ENCODE measurements around the gene NR1H4. TPM values are rescaled to one million over a fixed set of nuclear protein-coding genes. Genes with fewer than 3 reads are reported as not detected.
A peak's percentile ranks its signal among the peaks of the same experiment; 100 is the strongest.

The NR1H4 gene
- total RNA-seq, 3 donors from 2014 or later (not counting 1 experiment from before 2014, with no cell fraction given), result not detected

DNA sequence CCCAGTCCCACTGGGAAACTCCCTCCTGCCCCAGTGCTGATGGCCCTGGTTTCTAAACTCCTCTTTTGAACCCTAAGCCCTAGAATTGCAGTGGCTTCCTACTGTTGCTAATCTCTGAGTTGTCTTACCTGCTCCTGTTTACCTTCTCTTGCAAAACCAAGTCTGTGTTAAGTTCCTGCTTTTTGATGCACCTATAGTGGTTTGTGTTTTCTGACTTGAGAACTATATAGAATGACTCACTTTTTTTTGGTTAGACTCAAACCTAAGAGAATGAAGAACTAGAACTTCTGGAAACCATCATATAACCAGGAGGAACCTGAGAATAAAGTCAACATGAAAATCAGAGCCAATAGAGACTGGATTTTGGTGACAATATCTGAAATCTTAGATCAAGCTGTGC is 94.3 kb downstream of the NR1H4 start:
- TF ChIP-seq CTCF (IDR thresholded peaks at IDR 0.05), result no peak
- Mint-ChIP-seq H3K27ac (no peak overlapping the region), H3K27me3 (ENCODE audit: low read depth in 2 of 2) (peaks cover 33 to 49% of the 10 kb centered on the region in 2 donors), H3K36me3 (no peaks in the 10 kb centered on the region), H3K4me3 (no peak overlapping the region), H3K9me3 (no peaks in the 10 kb centered on the region), H3K4me1 (no peaks in the 10 kb centered on the region)
- Histone ChIP-seq H3K27ac (ENCODE audit: low read length) (no peak overlapping the region), H3K27me3 (ENCODE audit: control insufficient read depth, insufficient read depth, low read length) (no peaks in the 10 kb centered on the region), H3K4me1 (ENCODE audit: control insufficient read depth, insufficient read depth, low read length) (peaks cover 1% of the 10 kb centered on the region), H3K36me3 (ENCODE audit: control insufficient read depth, insufficient read depth, low read length) (no peaks in the 10 kb centered on the region), H3K9me3 (ENCODE audit: control insufficient read depth, insufficient read depth, low read length) (no peaks in the 10 kb centered on the region), H3K4me3 (ENCODE audit: low read length) (no peak overlapping the region)
- intact Hi-C loops (cut with micrococcal nuclease), result no loop called here
- no peak for ATAC-seq
- no peak for DNase-seq

DNA sequence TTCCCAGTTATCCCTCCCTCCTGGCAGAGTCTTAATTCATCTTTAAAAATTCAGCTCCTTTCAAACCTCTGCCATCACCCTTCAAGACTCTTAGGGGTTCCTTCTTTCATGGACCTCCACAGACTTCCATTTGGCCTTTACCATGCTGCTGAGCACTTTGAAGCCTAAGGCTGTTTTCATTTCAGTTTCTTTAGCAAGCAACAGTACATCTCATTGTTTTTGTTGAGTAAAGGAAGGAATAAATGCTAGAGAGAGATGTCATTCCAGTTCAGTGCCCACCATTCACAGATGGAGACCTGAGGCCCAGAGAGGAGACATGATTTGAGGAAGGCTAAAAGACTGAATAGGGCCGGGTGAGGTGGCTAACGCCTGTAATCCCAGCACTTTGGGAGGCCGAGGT is 98.5 kb downstream of the NR1H4 start:
- no peaks in the 10 kb centered on the region for H3K36me3 Mint-ChIP-seq
- TF ChIP-seq CTCF (IDR thresholded peaks at IDR 0.05), result no peak
- WGBS (ENCODE audit: insufficient coverage), result 94% methylated on average over 3 of the region's 3 CpGs

DNA sequence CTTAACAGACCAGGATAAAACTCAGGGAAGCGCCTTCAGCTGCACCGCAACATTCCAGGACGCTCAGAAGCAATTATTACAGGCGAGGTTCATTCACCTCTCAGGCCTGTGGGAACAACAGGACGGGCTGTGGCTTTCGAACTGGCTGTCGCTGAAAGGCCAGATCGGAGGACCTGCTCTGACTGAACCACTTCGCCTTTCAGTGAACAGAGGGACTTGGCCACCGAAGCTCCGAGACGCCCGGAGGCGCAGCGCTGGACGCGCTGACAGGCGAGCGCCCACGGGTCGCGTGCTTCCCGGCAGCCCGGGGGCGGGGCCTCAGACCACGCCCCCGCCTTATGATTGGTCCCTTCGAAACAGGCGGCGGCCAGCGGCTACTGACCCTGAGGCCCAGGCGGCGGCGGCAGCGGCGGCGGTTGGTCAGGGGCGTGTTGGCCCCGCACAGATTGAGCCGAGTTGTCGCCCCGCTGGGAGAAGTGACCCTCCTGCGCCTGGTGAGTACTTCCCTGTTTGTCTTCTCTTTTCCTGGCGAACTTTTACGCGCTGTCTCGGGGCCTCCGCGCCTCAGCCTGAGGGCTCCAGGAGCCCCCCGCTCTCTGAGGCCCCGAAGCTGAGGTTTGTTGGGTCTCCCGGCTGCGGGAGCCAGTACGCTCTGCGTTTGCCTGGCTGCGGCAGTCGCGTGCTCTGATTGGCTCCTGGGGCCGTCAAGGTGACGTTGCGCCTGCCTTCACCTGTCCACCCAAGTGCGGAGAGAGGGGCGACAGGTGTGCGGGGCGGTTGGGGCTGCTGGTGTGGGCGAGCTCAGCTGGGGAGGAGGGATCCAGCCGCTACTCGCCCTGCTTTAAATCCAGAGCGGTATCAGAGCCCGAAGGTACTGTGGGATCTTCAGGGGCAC is 99.9 kb downstream of the NR1H4 start, which contains the start of gene GAS2L3:
Gene GAS2L3 (plus strand): TSS at position 393 of the 895 bp plus-strand sequence. CDS start 21,221 bp downstream, outside the sequence.
- peaks cover 15% of the 10 kb centered on the region for H3K4me1 ChIP-seq (ENCODE audit: control insufficient read depth, insufficient read depth, low read length)
- H3K36me3 ChIP-seq (ENCODE audit: control insufficient read depth, insufficient read depth, low read length), result no peaks in the 10 kb centered on the region
- H3K9me3 ChIP-seq (ENCODE audit: control insufficient read depth, insufficient read depth, low read length), result no peaks in the 10 kb centered on the region
- WGBS (ENCODE audit: insufficient coverage), result 3% methylated on average over 70 of the region's 70 CpGs
- peaks cover 12% of the 10 kb centered on the region in 2 donors for H3K4me1 Mint-ChIP-seq
- ATAC-seq, result peak; percentile 93 to 98 (median 97)
- H3K27me3 Mint-ChIP-seq (ENCODE audit: low read depth in 2 of 2), result peaks cover 6 to 12% of the 10 kb centered on the region in 2 donors
- peak; percentile 60 to 67 for DNase-seq
- peak within 1 kb of the TSS; percentile 97 for H3K4me3 Mint-ChIP-seq
- peak within 1 kb of the TSS; percentile 61 for H3K4me3 ChIP-seq (ENCODE audit: low read length)
- intact Hi-C loops (cut with micrococcal nuclease), result no loop called here
- peak within 1 kb of the TSS in 1 of 2 donors; percentile 85 for H3K27ac Mint-ChIP-seq
- H3K27me3 ChIP-seq (ENCODE audit: control insufficient read depth, insufficient read depth, low read length), result no peaks in the 10 kb centered on the region
- no peaks in the 10 kb centered on the region for H3K36me3 Mint-ChIP-seq
- no peaks in the 10 kb centered on the region for H3K9me3 Mint-ChIP-seq
- no peak within 1 kb of the TSS for H3K27ac ChIP-seq (ENCODE audit: low read length)
- TF ChIP-seq CTCF (IDR thresholded peaks at IDR 0.05), result no peak

More for the DNA sequence above, 98.5 kb downstream of the NR1H4 start:
- H3K27ac Mint-ChIP-seq, result no peak overlapping the region
- peak overlapping the region; percentile 61 for H3K4me3 Mint-ChIP-seq
- H3K4me1 Mint-ChIP-seq, result peaks cover 12% of the 10 kb centered on the region in 2 donors
- H3K36me3 ChIP-seq (ENCODE audit: control insufficient read depth, insufficient read depth, low read length), result no peaks in the 10 kb centered on the region
- no peak overlapping the region for H3K27ac ChIP-seq (ENCODE audit: low read length)
- ATAC-seq (no peak), DNase-seq (no peak)
- H3K4me3 ChIP-seq (ENCODE audit: low read length), result no peak overlapping the region
- H3K27me3 ChIP-seq (ENCODE audit: control insufficient read depth, insufficient read depth, low read length), result no peaks in the 10 kb centered on the region
- peaks cover 15% of the 10 kb centered on the region for H3K4me1 ChIP-seq (ENCODE audit: control insufficient read depth, insufficient read depth, low read length)
- H3K9me3 ChIP-seq (ENCODE audit: control insufficient read depth, insufficient read depth, low read length), result no peaks in the 10 kb centered on the region
- peaks cover 14 to 16% of the 10 kb centered on the region in 2 donors for H3K27me3 Mint-ChIP-seq (ENCODE audit: low read depth in 2 of 2)
- intact Hi-C loops (cut with micrococcal nuclease), result no loop called here
- H3K9me3 Mint-ChIP-seq, result no peaks in the 10 kb centered on the region
